UCSD-AML1 (cell line): ENCODE measurements around the gene FAM162A.
A peak's percentile ranks its signal among the peaks of the same experiment; 100 is the strongest.
"Not testable (repeated sequence)": the region's sequence is repeated elsewhere in the genome, so short reads cannot be mapped to it uniquely, and the experiment has no call there.

ENCODE experiments used
- DNase-seq: peaks from one replicate; lab custom pipeline; 2025; ENCODE audit not compliant: unreplicated experiment; lab: John Stamatoyannopoulos, UW

FAM162A gene

GRCh38 chr3:122383771-122384697 lies at the start of gene FAM162A:
Gene FAM162A (plus strand): TSS chr3:122384182. CDS start chr3:122384266, 84 bp downstream.
- peak; percentile 98 for DNase-seq

- no peak for DNase-seq
Measured at GRCh38 chr3:122342803-122343202, 41.2 kb upstream of the FAM162A start.

- no peak for DNase-seq
Measured at GRCh38 chr3:122343654-122344053, 40.3 kb upstream of the FAM162A start.

GRCh38 chr3:122349171-122349570 lies 34.8 kb upstream of the FAM162A start:
- DNase-seq = no peak

- no peak for DNase-seq
Measured at GRCh38 chr3:122350814-122351418, 33.1 kb upstream of the FAM162A start.

- DNase-seq = no peak
Measured at GRCh38 chr3:122351612-122352011, 32.4 kb upstream of the FAM162A start.

GRCh38 chr3:122353215-122353614 lies 30.8 kb upstream of the FAM162A start:
- DNase-seq = no peak

GRCh38 chr3:122353893-122354401 lies 30.0 kb upstream of the FAM162A start:
- no peak for DNase-seq

GRCh38 chr3:122355612-122356011 lies 28.4 kb upstream of the FAM162A start:
- DNase-seq = no peak

- peak; percentile 25 for DNase-seq
Measured at GRCh38 chr3:122356402-122356801, 27.6 kb upstream of the FAM162A start.

GRCh38 chr3:122357828-122358702 lies 25.9 kb upstream of the FAM162A start:
- no peak for DNase-seq

- DNase-seq = no peak
Measured at GRCh38 chr3:122358703-122359032, 25.3 kb upstream of the FAM162A start.

GRCh38 chr3:122362026-122362425 lies 22.0 kb upstream of the FAM162A start:
- no peak for DNase-seq

GRCh38 chr3:122364490-122364889 lies 19.5 kb upstream of the FAM162A start:
- no peak for DNase-seq

- no peak for DNase-seq
Measured at GRCh38 chr3:122365073-122365472, 18.9 kb upstream of the FAM162A start.

- DNase-seq = not testable (repeated sequence)
Measured at GRCh38 chr3:122365582-122366378, 18.2 kb upstream of the FAM162A start.

GRCh38 chr3:122366379-122366749 lies 17.6 kb upstream of the FAM162A start:
- no peak for DNase-seq

GRCh38 chr3:122374034-122374433 lies 9.9 kb upstream of the FAM162A start:
- DNase-seq = no peak

GRCh38 chr3:122377975-122378374 lies 6.0 kb upstream of the FAM162A start:
- no peak for DNase-seq

GRCh38 chr3:122382888-122383666 lies 905 bp upstream of the FAM162A start, which contains the start of gene MIX23:
Gene MIX23 (minus strand): TSS chr3:122383231. CDS start chr3:122383224, 7 bp downstream.
- peak; percentile 86 for DNase-seq
